ENCODE data around the gene SLC29A4.
"Not testable (repeated sequence)": the region's sequence is repeated elsewhere in the genome, so short reads cannot be mapped to it uniquely, and the experiment has no call there.

SLC29A4 gene

GRCh38 chr7:5282543-5283316 is at the start of gene SLC29A4:
Gene SLC29A4 (plus strand): TSS chr7:5282943. CDS start chr7:5287817, 4,874 bp downstream.
- peak; percentile 73 for DNase-seq

- no peak for DNase-seq
Observed at GRCh38 chr7:5234852-5235831, 47.6 kb upstream of the SLC29A4 start.

- DNase-seq, result no peak
Observed at GRCh38 chr7:5237286-5237685, 45.5 kb upstream of the SLC29A4 start.

GRCh38 chr7:5238500-5238899 is 44.2 kb upstream of the SLC29A4 start:
- DNase-seq, result no peak

- DNase-seq, result no peak
Observed at GRCh38 chr7:5243261-5243660, 39.5 kb upstream of the SLC29A4 start.

- DNase-seq, result peak; percentile 83
Observed at GRCh38 chr7:5248201-5248885, 34.4 kb upstream of the SLC29A4 start.

- not testable (repeated sequence) for DNase-seq
Observed at GRCh38 chr7:5250787-5251186, 32.0 kb upstream of the SLC29A4 start.

GRCh38 chr7:5253529-5253928 is 29.2 kb upstream of the SLC29A4 start:
- DNase-seq, result not testable (repeated sequence)

- DNase-seq, result not testable (repeated sequence)
Observed at GRCh38 chr7:5254371-5254770, 28.4 kb upstream of the SLC29A4 start.

- no peak for DNase-seq
Observed at GRCh38 chr7:5255832-5256231, 26.9 kb upstream of the SLC29A4 start.

- not testable (repeated sequence) for DNase-seq
Observed at GRCh38 chr7:5260530-5261068, 22.1 kb upstream of the SLC29A4 start.

- peak; percentile 78 for DNase-seq
Observed at GRCh38 chr7:5263066-5263465, 19.7 kb upstream of the SLC29A4 start.

- DNase-seq, result no peak
Observed at GRCh38 chr7:5265320-5266190, 17.2 kb upstream of the SLC29A4 start.

GRCh38 chr7:5266191-5267028 is 16.3 kb upstream of the SLC29A4 start:
- peak; percentile 84 for DNase-seq

- not testable (repeated sequence) for DNase-seq
Observed at GRCh38 chr7:5267829-5268228, 14.9 kb upstream of the SLC29A4 start.

- not testable (repeated sequence) for DNase-seq
Observed at GRCh38 chr7:5269992-5270657, 12.6 kb upstream of the SLC29A4 start.

GRCh38 chr7:5270788-5271187 is 12.0 kb upstream of the SLC29A4 start:
- DNase-seq, result peak; percentile 31

GRCh38 chr7:5273831-5274405 is 8.8 kb upstream of the SLC29A4 start:
- not testable (repeated sequence) for DNase-seq

GRCh38 chr7:5274441-5274840 is 8.3 kb upstream of the SLC29A4 start:
- no peak for DNase-seq

- not testable (repeated sequence) for DNase-seq
Observed at GRCh38 chr7:5274985-5275431, 7.7 kb upstream of the SLC29A4 start.

Data from eye (tissue), 1 donor.